GM18520 (cell line): ENCODE data around the gene PRPF6.
A peak's percentile ranks its signal among the peaks of the same experiment; 100 is the strongest.

Source experiments
- ATAC-seq: cut with Tn5 transposase; IDR thresholded peaks from one replicate; pipeline ENCODE4 v1.9.1; 2021; ENCODE audit not compliant: unreplicated experiment

The PRPF6 gene

DNA sequence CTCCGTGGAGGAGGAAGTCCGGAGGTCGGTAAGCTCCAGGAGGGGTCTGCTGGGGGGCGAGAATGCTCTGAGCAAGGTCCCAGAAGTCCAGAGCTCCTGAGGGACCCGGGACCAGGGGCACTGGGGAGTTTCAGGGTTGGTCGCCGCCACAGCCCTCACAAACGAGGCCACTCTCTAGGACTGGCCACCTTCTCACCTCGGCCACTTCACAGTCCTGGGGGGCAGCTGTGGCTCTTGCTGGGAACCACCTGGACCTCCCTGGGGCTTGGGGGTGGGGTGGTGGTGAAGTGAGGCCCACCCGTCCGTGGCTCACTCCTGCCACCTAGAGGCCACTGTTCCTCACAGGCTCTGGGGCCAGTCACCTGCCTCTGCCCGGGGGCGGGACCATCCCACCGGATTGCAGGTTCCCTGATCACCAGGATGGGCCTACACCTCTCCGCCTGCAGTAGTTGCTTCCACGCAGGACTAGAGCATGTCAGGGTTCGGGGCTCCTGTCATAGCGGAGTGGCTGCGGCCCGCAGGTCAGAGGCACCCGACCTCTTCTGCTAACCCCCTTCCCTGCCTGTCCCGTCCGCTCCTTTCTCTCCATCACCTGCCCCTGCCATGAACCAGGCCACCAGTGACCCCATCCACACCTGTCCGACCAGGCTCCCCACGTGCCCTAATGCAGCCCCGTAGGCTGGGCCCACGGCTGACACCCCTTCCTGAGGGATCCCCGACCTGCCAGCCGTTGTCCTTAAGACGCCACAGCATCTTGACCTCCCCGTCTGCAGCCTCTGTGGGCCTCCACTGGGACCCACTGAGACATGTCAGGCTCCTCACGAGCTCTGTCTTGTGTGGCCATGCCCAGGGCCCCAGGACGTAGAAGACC is 76.9 kb downstream of the PRPF6 start:
- no peak for ATAC-seq

DNA sequence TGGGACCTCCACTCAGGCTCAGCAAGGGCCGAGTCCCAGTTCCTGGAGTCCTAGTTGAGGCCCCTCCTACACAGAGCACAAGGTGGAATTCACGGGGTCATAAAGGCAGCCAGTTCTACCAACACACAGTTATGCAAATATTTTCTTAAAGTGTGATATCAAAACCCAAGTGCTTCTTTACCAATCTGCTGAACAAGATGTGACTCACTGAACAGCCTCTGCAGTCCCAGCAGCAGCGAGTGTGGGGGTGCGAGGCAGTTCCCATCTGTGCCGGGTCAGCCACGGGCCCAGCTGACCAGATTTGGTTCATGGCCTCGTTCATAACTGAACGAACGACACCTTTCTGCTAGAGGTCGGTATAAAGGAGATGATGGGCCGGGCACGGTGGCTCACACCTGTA is 77.6 kb downstream of the PRPF6 start:
- ATAC-seq, result no peak

GRCh38 chr20:64062276-64062595 is 81.3 kb downstream of the PRPF6 start:
- ATAC-seq, result no peak

DNA sequence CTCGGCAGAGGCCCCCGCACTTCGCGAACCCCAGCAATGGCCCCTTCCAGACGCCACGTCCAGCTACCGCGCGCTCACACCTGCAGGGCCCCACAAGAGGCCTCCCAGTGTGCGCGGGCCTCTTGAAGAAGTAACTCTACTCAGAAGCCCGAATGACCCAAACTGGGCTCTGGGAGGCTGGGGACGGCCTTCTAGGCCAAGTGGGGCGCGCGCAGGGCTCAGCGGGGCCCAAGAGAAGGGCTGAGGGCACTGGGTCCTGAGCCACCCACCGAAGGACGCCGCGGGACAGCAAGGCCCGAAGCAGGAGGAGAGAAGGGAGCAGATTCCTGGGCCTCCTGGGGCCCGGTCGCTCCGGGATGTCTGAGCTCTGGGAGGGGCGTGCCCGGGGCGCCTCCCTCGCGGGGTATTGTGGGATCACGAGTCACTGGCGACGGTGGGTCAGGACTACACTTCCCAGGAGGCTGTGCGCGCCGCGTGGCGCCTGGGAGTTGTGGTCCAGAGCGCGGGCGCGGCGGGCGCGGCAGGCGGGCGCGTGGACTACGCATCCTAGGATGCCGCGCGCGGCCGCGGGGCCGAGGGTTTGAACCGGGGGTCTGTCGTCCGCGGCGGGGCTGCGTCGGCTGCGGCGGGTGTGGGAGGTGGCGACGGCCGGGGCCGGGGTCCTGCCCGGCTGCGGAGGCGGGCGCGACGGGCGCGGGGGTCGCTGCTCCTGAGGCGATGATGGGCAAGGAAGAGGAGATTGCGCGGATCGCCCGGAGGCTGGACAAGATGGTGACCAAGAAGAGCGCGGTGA is 81.9 kb downstream of the PRPF6 start, which contains the start of gene TCEA2:
TSS of gene TCEA2 (plus strand) at position 603 of the 793 bp plus-strand sequence. CDS start at position 718, 115 bp downstream.
- ATAC-seq, result peak; percentile 74

GRCh38 chr20:64063389-64064144 is 82.6 kb downstream of the PRPF6 start:
- ATAC-seq, result no peak

- no peak for ATAC-seq
Measured at GRCh38 chr20:64064145-64064698, 83.3 kb downstream of the PRPF6 start.

GRCh38 chr20:64065062-64065973 is 84.4 kb downstream of the PRPF6 start:
- ATAC-seq, result no peak

DNA sequence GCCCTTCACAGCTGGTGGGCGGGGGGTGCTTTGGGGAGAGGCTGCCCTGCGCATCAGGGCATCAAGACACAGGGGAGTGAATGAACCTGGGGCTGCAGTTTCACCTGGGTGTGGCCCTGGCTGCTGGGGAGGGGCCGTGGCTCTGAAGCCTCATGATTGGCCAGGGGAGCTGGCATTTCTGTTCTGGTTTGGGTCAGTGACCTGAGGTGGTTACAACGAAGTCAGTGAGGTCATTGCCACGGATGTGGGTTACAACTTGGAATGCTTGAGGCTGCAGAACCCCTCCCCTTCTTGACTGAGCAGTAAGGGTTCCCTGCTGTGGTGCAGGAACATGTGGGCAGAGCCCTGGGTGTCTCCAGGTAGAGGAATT is 85.0 kb downstream of the PRPF6 start:
- peak; percentile 35 for ATAC-seq

DNA sequence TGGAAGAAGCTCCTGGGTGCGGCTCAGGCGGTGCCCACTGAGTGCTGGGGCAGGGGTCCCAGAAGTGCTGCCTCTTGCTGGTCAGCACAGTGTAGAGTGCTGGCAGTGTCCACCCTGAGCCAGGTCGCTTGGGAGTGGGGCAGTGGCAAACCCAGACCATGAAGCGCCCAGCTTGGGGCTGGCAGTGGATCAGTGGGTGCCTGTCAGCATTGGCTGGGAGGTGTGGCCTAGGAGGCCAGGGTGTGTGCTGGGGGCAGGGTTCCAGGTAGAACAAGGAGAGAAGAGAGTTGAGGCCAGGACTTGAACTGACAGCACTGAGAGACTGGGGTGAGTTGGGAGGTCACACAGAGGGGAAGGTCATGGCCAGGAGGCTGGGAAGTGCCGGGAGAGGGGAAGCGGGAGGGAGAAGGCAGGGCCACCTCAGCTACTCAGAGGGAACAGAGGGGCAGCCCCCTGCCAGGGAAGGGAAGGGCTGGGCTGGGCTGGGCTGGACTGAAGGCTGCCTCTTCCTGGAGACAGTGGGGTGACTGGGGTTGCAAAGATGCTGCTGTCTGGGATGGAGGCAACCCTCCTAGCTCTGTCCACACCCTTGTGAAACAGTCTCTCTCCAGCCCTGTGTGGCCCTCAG is 86.2 kb downstream of the PRPF6 start:
- ATAC-seq, result no peak

DNA sequence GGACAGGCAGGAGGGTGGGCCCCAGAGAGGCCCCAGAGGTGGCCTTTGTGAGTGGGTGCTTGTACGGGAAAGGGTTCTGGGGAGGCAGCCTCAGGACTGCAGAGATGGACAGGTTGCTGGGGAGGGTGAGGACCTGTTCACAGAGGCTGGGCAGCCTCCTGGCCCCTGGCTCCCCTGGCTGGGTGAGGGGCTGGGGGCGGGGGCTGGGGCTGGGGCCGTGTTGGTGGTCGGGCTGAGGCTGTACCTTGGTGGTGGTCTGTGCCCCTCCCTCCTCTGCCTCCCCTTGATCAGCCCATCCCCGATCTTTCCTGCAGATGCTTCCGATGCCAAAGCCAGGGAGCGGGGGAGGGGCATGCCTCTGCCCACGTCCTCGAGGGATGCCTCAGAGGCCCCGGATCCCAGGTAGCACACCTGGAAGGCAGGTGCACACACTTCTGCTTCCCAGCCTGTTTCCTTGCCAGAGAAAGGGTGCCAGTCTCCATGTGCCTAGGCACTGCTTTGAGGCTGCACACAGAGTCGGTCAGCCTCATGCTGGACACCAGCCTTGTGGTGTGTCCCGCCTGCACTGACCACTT is 86.9 kb downstream of the PRPF6 start:
- ATAC-seq, result no peak

DNA sequence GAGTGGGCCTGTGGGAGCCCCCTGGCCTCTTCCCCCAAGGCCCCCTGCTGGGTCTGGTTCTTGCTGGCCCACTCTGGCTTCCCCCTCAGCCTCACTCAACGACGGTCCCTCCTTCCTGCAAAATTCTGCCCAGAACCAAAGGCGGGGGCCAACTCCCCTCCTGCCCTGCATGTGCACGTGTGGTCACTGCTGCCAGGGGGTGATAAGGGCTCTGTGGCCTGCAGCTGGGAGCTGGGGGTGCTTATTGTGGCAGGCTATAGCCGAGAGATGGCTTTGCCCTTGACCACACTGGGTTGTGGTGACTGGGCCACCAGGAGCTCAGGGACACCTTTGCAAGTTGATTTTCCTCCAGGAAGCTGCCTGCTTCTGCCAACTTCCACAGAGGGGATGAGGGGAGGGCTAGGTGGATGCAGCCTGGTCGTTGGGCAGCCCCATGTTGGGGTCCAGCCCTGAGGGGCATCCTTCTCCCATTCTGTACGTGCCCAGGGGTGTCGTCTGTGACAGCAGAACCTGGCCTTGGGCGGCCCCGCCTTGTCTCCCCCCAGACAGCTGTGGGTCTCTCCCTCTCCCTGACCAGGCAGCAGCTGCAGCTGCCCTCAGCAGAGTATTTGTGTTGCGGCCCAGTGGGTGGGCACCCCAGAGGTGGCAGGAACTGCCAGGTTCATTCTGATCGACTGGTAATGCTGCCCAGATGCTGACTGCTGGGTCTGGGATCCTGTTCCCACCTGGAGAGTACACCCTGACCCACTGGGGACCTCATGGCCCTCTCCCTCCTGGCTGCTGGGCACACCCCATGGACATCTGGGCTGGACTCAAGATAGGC is 87.7 kb downstream of the PRPF6 start:
- ATAC-seq, result no peak

GRCh38 chr20:64069209-64069613 is 88.3 kb downstream of the PRPF6 start:
- no peak for ATAC-seq

GRCh38 chr20:64069614-64070243 is 88.8 kb downstream of the PRPF6 start:
- no peak for ATAC-seq

GRCh38 chr20:64070244-64070993 is 89.5 kb downstream of the PRPF6 start:
- no peak for ATAC-seq

DNA sequence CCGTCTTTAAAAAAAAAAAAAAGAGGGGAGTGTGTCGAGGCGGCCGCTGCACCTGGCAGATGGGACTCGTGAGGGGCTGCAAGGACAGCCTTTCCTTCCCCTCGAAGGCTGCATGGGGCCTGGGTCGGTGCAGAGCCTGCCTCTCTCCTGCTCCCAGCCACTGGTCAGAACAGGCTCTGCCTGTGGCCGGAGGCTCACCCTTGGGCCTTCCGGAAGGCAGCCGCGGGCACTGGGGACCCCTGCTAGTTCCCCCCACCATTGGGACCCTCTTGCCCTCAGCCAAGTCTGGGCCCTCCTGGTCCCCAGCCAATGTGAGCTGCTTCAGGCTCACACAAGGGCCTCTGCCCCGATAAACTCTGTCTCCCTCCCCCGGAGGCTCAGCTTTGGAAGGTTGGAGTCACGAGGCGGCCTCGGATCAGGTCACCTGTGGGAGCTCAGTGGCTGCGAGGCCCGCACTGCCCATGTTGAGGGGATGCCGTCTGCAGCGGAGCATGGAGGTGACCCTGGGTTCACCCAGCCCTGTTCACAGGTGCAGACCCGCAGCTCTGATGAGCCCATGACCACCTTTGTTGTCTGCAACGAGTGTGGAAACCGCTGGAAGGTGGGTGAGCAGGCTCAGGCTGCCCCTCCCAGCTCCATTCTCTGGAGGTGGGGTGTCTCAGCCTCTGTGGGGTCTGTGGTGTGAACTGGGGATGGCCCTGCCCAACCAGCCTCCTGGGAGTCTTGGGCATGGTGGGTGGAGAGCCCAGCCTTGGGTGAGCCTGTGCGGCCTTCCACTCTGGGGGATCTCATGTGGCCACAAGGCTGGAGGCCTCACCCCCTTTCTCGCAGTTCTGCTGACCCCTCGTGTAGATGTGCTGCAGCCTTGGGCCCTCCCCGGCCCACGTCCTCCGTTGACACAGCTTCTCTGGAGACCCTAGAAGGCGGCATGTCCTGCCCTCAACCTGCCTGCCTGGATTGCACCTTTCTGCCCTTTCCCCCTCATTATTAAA is 90.7 kb downstream of the PRPF6 start:
- ATAC-seq, result no peak

DNA sequence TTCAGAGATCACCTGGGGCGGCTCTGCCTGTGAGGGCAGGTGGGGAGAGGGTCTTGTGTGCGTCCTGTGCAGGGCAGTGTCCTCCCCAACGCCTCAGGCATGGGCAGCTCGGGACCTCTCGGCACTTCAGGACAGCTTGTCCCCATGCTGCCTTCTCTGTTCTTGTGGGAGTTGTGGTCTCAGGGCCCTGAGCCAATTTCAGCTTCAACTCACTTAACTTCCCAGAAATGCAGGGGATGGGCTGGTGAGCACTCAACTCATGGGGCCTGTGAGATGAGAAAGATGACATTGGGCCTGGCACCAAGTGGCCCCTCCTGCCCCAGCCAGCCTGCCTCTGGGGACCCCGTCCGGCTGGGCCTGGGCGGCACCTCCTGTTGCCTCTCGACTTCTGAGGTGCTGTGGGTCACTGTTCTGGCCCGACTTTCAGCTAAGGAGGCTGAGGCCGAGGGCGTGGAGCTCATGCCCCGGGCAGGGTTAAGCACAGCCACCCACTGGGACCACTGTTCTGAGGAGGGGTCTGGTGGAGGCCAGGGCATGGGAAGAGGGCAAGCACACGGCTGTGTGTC is 91.6 kb downstream of the PRPF6 start:
- no peak for ATAC-seq
